GM12892 (cell line): ENCODE data around the gene DLGAP1.
"Not testable (repeated sequence)": the region's sequence is repeated elsewhere in the genome, so short reads cannot be mapped to it uniquely, and the experiment has no call there.

Experiments used
- POLR2A ChIP-seq: IDR thresholded peaks from 2 replicates; pipeline ENCODE4 v1.6.1; 2011; ENCODE audit warnings: low read depth, low read length, control low read depth
- POLR2AphosphoS5 ChIP-seq: IDR thresholded peaks from 2 replicates; pipeline ENCODE4 v1.6.1; 2011; ENCODE audit warnings: low read depth, low read length, control low read depth

- TF ChIP-seq POLR2AphosphoS5, POLR2A: not testable (repeated sequence)
Measured at GRCh38 chr18:3699707-3700567, 755.2 kb downstream of the DLGAP1 start.
